ENCODE measurements around the gene DUS4L.

The DUS4L gene

GRCh38 chr7:107563775-107564552, at the start of gene DUS4L, which contains the start of gene COG5:
DUS4L (plus strand) TSS chr7:107563971; CDS start chr7:107567071, 3,100 bp downstream.
COG5 (minus strand) TSS chr7:107563920; CDS start chr7:107563896, 24 bp downstream.
- peak within 1 kb of the TSS; percentile 84 for H3K4me3 ChIP-seq (ENCODE audit: low read depth, low read length)
- H3K27ac ChIP-seq (ENCODE audit: extremely low read depth, low read depth, low read length) = peak within 1 kb of the TSS; percentile 63
- ChIA-PET CTCF (interaction anchor here (0.6 to 2.0 kb wide), 4 partner anchors 12 to 1175 kb away, joined by 3 to 6 read pairs (median 3); no protein-coding TSS in a partner anchor), POLR2A (interaction anchor here (0.7 to 1.4 kb wide), 7 partner anchors 12 to 180 kb away, joined by 3 to 15 read pairs (median 3); partner anchors contain the start of genes BCAP29 and CBLL1)
- no peaks in the 10 kb centered on the region; the same call in 1 of the 2 replicates for H3K4me1 ChIP-seq (ENCODE audit: control insufficient read depth, insufficient read depth, low read length)
- no peaks in the 10 kb centered on the region for H3K9me3 ChIP-seq (ENCODE audit: control insufficient read depth, insufficient read depth, low read depth, low read length)
- no peaks in the 10 kb centered on the region for H3K36me3 ChIP-seq (ENCODE audit: control insufficient read depth in 2 of 2, insufficient read depth in 1 of 2, low read length in 2 of 2)
- TF ChIP-seq GLIS2 (tag by site-specific recombination; IDR thresholded peaks at IDR 0.05) = peak; percentile 55; the same call in 1 of the 2 replicates
- TF ChIP-seq ZFHX2 (tag by site-specific recombination; conservative IDR thresholded peaks at IDR 0.05) = peak; percentile 80
- no peak for TF ChIP-seq ZSCAN18 (tag by site-specific recombination; IDR thresholded peaks at IDR 0.05)
- TF ChIP-seq GFI1B (tag by site-specific recombination; IDR thresholded peaks at IDR 0.05) = no peak
- TF ChIP-seq ZNF366 (tag by site-specific recombination; conservative IDR thresholded peaks at IDR 0.05) = peak; percentile 53; the same call in 1 of the 2 replicates
- 0 out of 2 replicates have a peak, but pooled peaks have one; percentile 17 for TF ChIP-seq ZFP69B (tag by site-specific recombination; IDR thresholded peaks at IDR 0.05)
- TF ChIP-seq ZNF239 (tag by site-specific recombination; IDR thresholded peaks at IDR 0.05) = no peak
- peak; percentile 50; the same call in 1 of the 2 replicates for TF ChIP-seq EGR2 (tag by site-specific recombination; IDR thresholded peaks at IDR 0.05; ENCODE audit: low read depth)
- no peak for TF ChIP-seq ZNF530 (tag by site-specific recombination; IDR thresholded peaks at IDR 0.05; ENCODE audit: low read depth)
- peak; percentile 83 for TF ChIP-seq ATF2 (tag by site-specific recombination; IDR thresholded peaks at IDR 0.05; ENCODE audit: low read depth)
- no peak for TF ChIP-seq SCRT1 (tag by site-specific recombination; IDR thresholded peaks at IDR 0.05; ENCODE audit: borderline replicate concordance)
- 0 out of 2 replicates have a peak, but pooled peaks have one; percentile 30 for TF ChIP-seq BCL6B (tag by site-specific recombination; IDR thresholded peaks at IDR 0.05)
- TF ChIP-seq ZNF146 (tag by site-specific recombination; IDR thresholded peaks at IDR 0.05) = peak; percentile 3; the same call in 1 of the 2 replicates
- TF ChIP-seq HIC1 (tag by site-specific recombination; IDR thresholded peaks at IDR 0.05) = peak; percentile 88
- 0 out of 2 replicates have a peak, but pooled peaks have one; percentile 33 for TF ChIP-seq ZNF10 (tag by site-specific recombination; IDR thresholded peaks at IDR 0.05)
- peak; percentile 66 for TF ChIP-seq ZNF335 (tag by site-specific recombination; conservative IDR thresholded peaks at IDR 0.05)
- TF ChIP-seq ZNF184 (tag by site-specific recombination; IDR thresholded peaks at IDR 0.05) = no peak
- TF ChIP-seq ZNF596 (tag by site-specific recombination; IDR thresholded peaks at IDR 0.05) = no peak
- peak; percentile 22; the same call in 1 of the 2 replicates for TF ChIP-seq ZNF394 (tag by site-specific recombination; IDR thresholded peaks at IDR 0.05; ENCODE audit: borderline replicate concordance)
- no peak for TF ChIP-seq ZNF121 (tag by site-specific recombination; IDR thresholded peaks at IDR 0.05)
- peak; percentile 59 for TF ChIP-seq GLIS1 (tag by site-specific recombination; IDR thresholded peaks at IDR 0.05)
- no peak for TF ChIP-seq REST (tag by site-specific recombination; IDR thresholded peaks at IDR 0.05)
- TF ChIP-seq KLF8 (tag by site-specific recombination; IDR thresholded peaks at IDR 0.05) = peak; percentile 94
- no peak for TF ChIP-seq ZNF23 (tag by site-specific recombination; IDR thresholded peaks at IDR 0.05; ENCODE audit: borderline replicate concordance)
- peak; percentile 63 for TF ChIP-seq ZBTB7A (tag by site-specific recombination; IDR thresholded peaks at IDR 0.05; ENCODE audit: low read depth)
- TF ChIP-seq KLF9 (tag by site-specific recombination; IDR thresholded peaks at IDR 0.05; ENCODE audit: low read depth) = peak; percentile 92
